Activated CD8-positive, alpha-beta T cell treated with anti-CD3 and anti-CD28 coated beads for 36 hours (primary cell): ENCODE measurements around the gene SND1. TPM values are rescaled to one million over a fixed set of nuclear protein-coding genes. Genes with fewer than 3 reads are reported as not detected.

Source experiments
- ATAC-seq: fragments of 200-7000 bp; cut with Tn5 transposase; one replicate; pipeline ENCODE4 v1.10.0; 2021; ENCODE audit warnings: mild to moderate bottlenecking, moderate library complexity
- CTCF ChIA-PET: fragments of 350-600 bp; sonication (Branson Sonifier 250); formaldehyde crosslinking; loops from one replicate; lab custom pipeline; 2021; ENCODE audit warnings: antibody characterized with exemption; lab: Charles Lee
- POLR2A ChIA-PET: fragments of 350-600 bp; sonication (Branson Sonifier 250); formaldehyde crosslinking; loops from one replicate; lab custom pipeline; 2021; ENCODE audit warnings: antibody characterized with exemption; lab: Charles Lee
- DNase-seq: peaks from one replicate; pipeline ENCODE4 v3.0.0-alpha.2; 2020
- H3K27ac Mint-ChIP-seq: one replicate; pipeline ENCODE4 v1.8.0; 2021; ENCODE audit warnings: mild to moderate bottlenecking, mixed read lengths
- H3K27me3 Mint-ChIP-seq: one replicate; pipeline ENCODE4 v1.8.0; 2021; ENCODE audit warnings: mixed read lengths
- H3K36me3 Mint-ChIP-seq: one replicate; pipeline ENCODE4 v1.8.0; 2021; ENCODE audit warnings: low read depth, mixed read lengths
- H3K4me1 Mint-ChIP-seq: one replicate; pipeline ENCODE4 v1.8.0; 2021; ENCODE audit warnings: low read depth, mixed read lengths
- H3K4me3 Mint-ChIP-seq: one replicate; pipeline ENCODE4 v1.8.0; 2021; ENCODE audit warnings: mild to moderate bottlenecking, moderate library complexity, mixed read lengths
- H3K9me3 Mint-ChIP-seq: one replicate; pipeline ENCODE4 v1.8.0; 2021; ENCODE audit warnings: mixed read lengths
- CTCF ChIP-seq: fragments of 200-600 bp; IDR thresholded peaks from one replicate; pipeline ENCODE4 v1.8.0; 2022; ENCODE audit warnings: antibody characterized with exemption, mild to moderate bottlenecking
- intact Hi-C: fragments of 100-400 bp; cut with micrococcal nuclease; formaldehyde crosslinking; loops from one replicate; pipeline ENCODE4 v1.10.0; 2022
- total RNA-seq, 2 experiments: library from RNA; stranded (reverse); gene quantifications; one replicate each; pipeline ENCODE4 v1.2.3, GENCODE V29; 2021

The SND1 gene
- total RNA-seq, 2 experiments from 2014 or later, result 206 to 208 TPM

- TF ChIP-seq CTCF, result no peak
- intact Hi-C loops, result no loop called here
- Mint-ChIP-seq H3K4me3 (no peak overlapping the region), H3K9me3 (no peaks in the 10 kb centered on the region), H3K4me1 (peaks cover 13% of the 10 kb centered on the region), H3K36me3 (peaks cover 5% of the 10 kb centered on the region), H3K27me3 (no peaks in the 10 kb centered on the region), H3K27ac (no peak overlapping the region)
- ATAC-seq (no peak), DNase-seq (no peak)
- CTCF ChIA-PET, result interaction anchor here (0.7 kb wide), 1 partner anchor 28 kb away, joined by 3 read pairs; no protein-coding TSS in a partner anchor
- POLR2A ChIA-PET, result no interaction called here
Measured at GRCh38 chr7:128007303-128007680, 355.3 kb downstream of the SND1 start.

- H3K36me3 Mint-ChIP-seq, result peaks cover 5% of the 10 kb centered on the region
- DNase-seq, result no peak
- no peak for ATAC-seq
- intact Hi-C loops, result no loop called here
- H3K27me3 Mint-ChIP-seq, result no peaks in the 10 kb centered on the region
- TF ChIP-seq CTCF, result no peak
- peaks cover 10% of the 10 kb centered on the region for H3K4me1 Mint-ChIP-seq
- no peak overlapping the region for H3K4me3 Mint-ChIP-seq
- no peak overlapping the region for H3K27ac Mint-ChIP-seq
- H3K9me3 Mint-ChIP-seq, result no peaks in the 10 kb centered on the region
- POLR2A ChIA-PET, result no interaction called here
- CTCF ChIA-PET, result no interaction called here
Measured at GRCh38 chr7:128008141-128008540, 356.1 kb downstream of the SND1 start.

- no peaks in the 10 kb centered on the region for H3K9me3 Mint-ChIP-seq
- H3K4me1 Mint-ChIP-seq, result peaks cover 4% of the 10 kb centered on the region
- peaks cover 8% of the 10 kb centered on the region for H3K36me3 Mint-ChIP-seq
- no peaks in the 10 kb centered on the region for H3K27me3 Mint-ChIP-seq
- ATAC-seq, result no peak
- DNase-seq, result no peak
- H3K27ac Mint-ChIP-seq, result no peak overlapping the region
- no peak overlapping the region for H3K4me3 Mint-ChIP-seq
- ChIA-PET CTCF (no interaction called here), POLR2A (no interaction called here)
- TF ChIP-seq CTCF, result no peak
- intact Hi-C loops, result no loop called here
Measured at GRCh38 chr7:128008744-128009143, 356.8 kb downstream of the SND1 start.

- intact Hi-C loops, result no loop called here
- ATAC-seq (peak; percentile 42), DNase-seq (peak; percentile 9)
- no peak for TF ChIP-seq CTCF
- POLR2A ChIA-PET, result no interaction called here
- no peaks in the 10 kb centered on the region for H3K9me3 Mint-ChIP-seq
- no peaks in the 10 kb centered on the region for H3K27me3 Mint-ChIP-seq
- no peak overlapping the region for H3K27ac Mint-ChIP-seq
- no peaks in the 10 kb centered on the region for H3K4me1 Mint-ChIP-seq
- H3K4me3 Mint-ChIP-seq, result no peak overlapping the region
- CTCF ChIA-PET, result interaction anchor here (1.4 to 2.1 kb wide), 2 partner anchors 9 to 302 kb away, joined by 5 to 6 read pairs; no protein-coding TSS in a partner anchor
- peaks cover 8% of the 10 kb centered on the region for H3K36me3 Mint-ChIP-seq
Measured at GRCh38 chr7:128010391-128011127, 358.6 kb downstream of the SND1 start.

- H3K4me3 Mint-ChIP-seq, result no peak overlapping the region
- H3K4me1 Mint-ChIP-seq, result no peaks in the 10 kb centered on the region
- ChIA-PET CTCF (interaction anchor here (1.4 to 2.1 kb wide), 3 partner anchors 8 to 303 kb away, joined by 3 to 6 read pairs (median 5); no protein-coding TSS in a partner anchor), POLR2A (no interaction called here)
- no peak for TF ChIP-seq CTCF
- no peaks in the 10 kb centered on the region for H3K27me3 Mint-ChIP-seq
- DNase-seq, result no peak
- H3K36me3 Mint-ChIP-seq, result peaks cover 8% of the 10 kb centered on the region
- no peak for ATAC-seq
- H3K27ac Mint-ChIP-seq, result no peak overlapping the region
- intact Hi-C loops, result no loop called here
- H3K9me3 Mint-ChIP-seq, result no peaks in the 10 kb centered on the region
Measured at GRCh38 chr7:128011131-128011661, 359.2 kb downstream of the SND1 start.
